SH-SY5Y (cell line): ENCODE results near the gene SLC25A38.

ENCODE experiments used
- GATA2 ChIP-seq: IDR thresholded peaks from 2 replicates; pipeline ENCODE4 v1.6.1; 2011; ENCODE audit warnings: mild to moderate bottlenecking, low read depth, low read length
- GATA3 ChIP-seq: IDR thresholded peaks from 2 replicates; pipeline ENCODE4 v1.6.1; 2011; ENCODE audit warnings: low read depth, mild to moderate bottlenecking, low read length, moderate library complexity

GRCh38 chr3:39383045-39383880 is at the start of gene SLC25A38:
- TF ChIP-seq GATA3 (no peak), GATA2 (no peak)
